H9 (cell line): Measurements from ENCODE around the gene DNAJC2. TPM values are rescaled to one million over a fixed set of nuclear protein-coding genes. Genes with fewer than 3 reads are reported as not detected.

ENCODE experiments used
- DNase-seq: peaks from one replicate; pipeline ENCODE4 v3.0.0-alpha.2; 2017
- H2AFZ ChIP-seq: one replicate; pipeline ENCODE4 v1.6.1; 2013; ENCODE audit warnings: mild to moderate bottlenecking, low read length, control low read depth, moderate library complexity
- H2AK5ac ChIP-seq: 2 replicates; pipeline ENCODE4 v1.6.1; 2013; ENCODE audit warnings: low read length, control low read depth, mixed read lengths; ENCODE audit not compliant: insufficient read length
- H2BK120ac ChIP-seq: one replicate; pipeline ENCODE4 v1.6.1; 2013; ENCODE audit warnings: low read depth, mild to moderate bottlenecking, low read length, control low read depth, inconsistent platforms; ENCODE audit not compliant: poor library complexity, severe bottlenecking
- H2BK12ac ChIP-seq: 2 replicates; pipeline ENCODE4 v1.6.1; 2013; ENCODE audit warnings: low read length, control low read depth, mixed read lengths, low read depth; ENCODE audit not compliant: insufficient read length
- H2BK15ac ChIP-seq: 2 replicates; pipeline ENCODE4 v1.6.1; 2013; ENCODE audit warnings: low read depth, low read length, control low read depth
- H2BK20ac ChIP-seq: one replicate; pipeline ENCODE4 v1.6.1; 2013; ENCODE audit warnings: low read depth, mild to moderate bottlenecking, low read length, control low read depth, inconsistent platforms; ENCODE audit not compliant: poor library complexity, severe bottlenecking
- H2BK5ac ChIP-seq: 2 replicates; pipeline ENCODE4 v1.6.1; 2013; ENCODE audit warnings: low read length, control low read depth, mixed read lengths; ENCODE audit not compliant: insufficient read length
- H3K14ac ChIP-seq: 2 replicates; pipeline ENCODE4 v1.6.1; 2013; ENCODE audit warnings: low read length, control low read depth; ENCODE audit not compliant: insufficient read depth
- H3K18ac ChIP-seq: 2 replicates; pipeline ENCODE4 v1.6.1; 2013; ENCODE audit warnings: low read depth, mild to moderate bottlenecking, mixed read lengths, low read length, control low read depth; ENCODE audit not compliant: insufficient read length
- H3K23ac ChIP-seq: 2 replicates; pipeline ENCODE4 v1.6.1; 2013; ENCODE audit warnings: low read length, control low read depth, mixed read lengths, low read depth; ENCODE audit not compliant: insufficient read length
- H3K23me2 ChIP-seq: 2 replicates; pipeline ENCODE4 v1.6.1; 2013; ENCODE audit warnings: low read depth, mild to moderate bottlenecking, mixed read lengths, low read length, control low read depth; ENCODE audit not compliant: insufficient read length, poor library complexity, severe bottlenecking
- H3K27ac ChIP-seq: 2 replicates; pipeline ENCODE4 v1.5.1; 2013; ENCODE audit warnings: low read length, control low read depth, mixed read lengths, low read depth; ENCODE audit not compliant: insufficient read length
- H3K27me3 ChIP-seq: 2 replicates; pipeline ENCODE4 v1.6.1; 2013; ENCODE audit warnings: low read length, control low read depth, inconsistent platforms; ENCODE audit not compliant: insufficient read depth
- H3K4ac ChIP-seq: 2 replicates; pipeline ENCODE4 v1.6.1; 2013; ENCODE audit warnings: low read depth, mild to moderate bottlenecking, control low read depth, inconsistent platforms, low read length, moderate library complexity
- H3K4me1 ChIP-seq: 2 replicates; pipeline ENCODE4 v1.6.1; 2013; ENCODE audit warnings: low read length, control low read depth, inconsistent platforms; ENCODE audit not compliant: insufficient read depth
- H3K4me2 ChIP-seq: 2 replicates; pipeline ENCODE4 v1.6.1; 2013; ENCODE audit warnings: low read length, control low read depth, mixed read lengths; ENCODE audit not compliant: insufficient read length, insufficient read depth
- H3K56ac ChIP-seq: 2 replicates; pipeline ENCODE4 v1.6.1; 2013; ENCODE audit warnings: low read depth, mild to moderate bottlenecking, mixed read lengths, low read length, control low read depth; ENCODE audit not compliant: insufficient read length
- H3K79me1 ChIP-seq: 2 replicates; pipeline ENCODE4 v1.6.1; 2013; ENCODE audit warnings: low read depth, mild to moderate bottlenecking, moderate library complexity, low read length, control low read depth, inconsistent platforms; ENCODE audit not compliant: insufficient read depth, poor library complexity, severe bottlenecking
- H3K79me2 ChIP-seq: 2 replicates; pipeline ENCODE4 v1.6.1; 2013; ENCODE audit warnings: low read length, control low read depth, inconsistent platforms; ENCODE audit not compliant: insufficient read depth
- H3K9ac ChIP-seq: 2 replicates; pipeline ENCODE4 v1.6.1; 2013; ENCODE audit warnings: low read length, control low read depth, mixed read lengths; ENCODE audit not compliant: insufficient read length; ENCODE audit errors: extremely low read depth
- H3K9me3 ChIP-seq: one replicate; pipeline ENCODE4 v1.6.1; 2013; ENCODE audit warnings: low read depth, low read length, inconsistent platforms; ENCODE audit not compliant: control insufficient read depth
- H3T11ph ChIP-seq: one replicate; pipeline ENCODE4 v1.6.1; 2013; ENCODE audit warnings: mild to moderate bottlenecking, low read length, control low read depth, inconsistent platforms
- H4K20me1 ChIP-seq: one replicate; pipeline ENCODE4 v1.6.1; 2013; ENCODE audit not compliant: control insufficient read depth, insufficient read length, insufficient read depth
- H4K5ac ChIP-seq: 2 replicates; pipeline ENCODE4 v1.6.1; 2013; ENCODE audit warnings: low read depth, mild to moderate bottlenecking, mixed read lengths, low read length, control low read depth; ENCODE audit not compliant: insufficient read length
- H4K8ac ChIP-seq: replicated peaks from 2 replicates; pipeline ENCODE4 v1.6.1; 2013; ENCODE audit warnings: low read length, control low read depth, mixed read lengths, low read depth; ENCODE audit not compliant: insufficient read length
- H4K91ac ChIP-seq: 2 replicates; pipeline ENCODE4 v1.6.1; 2013; ENCODE audit warnings: low read depth, mild to moderate bottlenecking, moderate library complexity, mixed read lengths, low read length, control low read depth; ENCODE audit not compliant: insufficient read length
- H3K27ac Mint-ChIP-seq, 3 experiments: 2 replicates in 2 of 3; 3 replicates in 1 of 3; pipeline ENCODE4 v1.8.0; 2020 to 2021; ENCODE audit warnings: mixed read lengths in 3 of 3, mild to moderate bottlenecking in 1 of 3, moderate library complexity in 1 of 3
- H3K27me3 Mint-ChIP-seq: 2 replicates; pipeline ENCODE4 v1.8.0; 2021; ENCODE audit warnings: low read depth, mild to moderate bottlenecking, moderate library complexity, mixed read lengths
- H3K36me3 Mint-ChIP-seq, 3 experiments: 2 replicates in 2 of 3; 3 replicates in 1 of 3; pipeline ENCODE4 v1.8.0; 2020 to 2021; ENCODE audit warnings: low read depth in 3 of 3, mixed read lengths in 3 of 3; ENCODE audit not compliant: insufficient read depth in 1 of 3
- H3K4me1 Mint-ChIP-seq, 2 experiments: 2 replicates each; pipeline ENCODE4 v1.8.0; 2020; ENCODE audit warnings: mixed read lengths in 2 of 2
- H3K4me3 Mint-ChIP-seq, 2 experiments: 2 replicates in 1 of 2; 3 replicates in 1 of 2; pipeline ENCODE4 v1.8.0; 2020 to 2021; ENCODE audit warnings: mild to moderate bottlenecking in 2 of 2, mixed read lengths in 2 of 2, moderate library complexity in 1 of 2
- H3K9me3 Mint-ChIP-seq, 2 experiments: 2 replicates in 1 of 2; 3 replicates in 1 of 2; pipeline ENCODE4 v1.8.0; 2020; ENCODE audit warnings: mild to moderate bottlenecking in 2 of 2, mixed read lengths in 2 of 2, moderate library complexity in 1 of 2
- WGBS: extraction: QIAGEN DNeasy Blood & Tissue Kit; methylation state at CpG from one replicate; pipeline ENCODE4 v1.1.7; 2013; ENCODE audit warnings: missing lambda C conversion rate, low lambda C conversion rate, mixed read lengths; ENCODE audit not compliant: insufficient read length; ENCODE audit errors: extremely low coverage; 5-methylcytosine and 5-hydroxymethylcytosine counted together
- total RNA-seq: library from RNA; stranded (reverse); gene quantifications from 2 replicates; pipeline ENCODE4 v1.2.1, GENCODE V29; 2021
- TF ChIP-seq, protein P1 (sequence below): fragments of 200-600 bp; sonication (generic); conservative IDR thresholded peaks from 3 replicates; pipeline ENCODE4 v1.8.0; 2021; ENCODE audit warnings: antibody characterized with exemption, mild to moderate bottlenecking

The DNAJC2 gene
- total RNA-seq, 1 experiment from 2014 or later, result 57.9 TPM

DNA sequence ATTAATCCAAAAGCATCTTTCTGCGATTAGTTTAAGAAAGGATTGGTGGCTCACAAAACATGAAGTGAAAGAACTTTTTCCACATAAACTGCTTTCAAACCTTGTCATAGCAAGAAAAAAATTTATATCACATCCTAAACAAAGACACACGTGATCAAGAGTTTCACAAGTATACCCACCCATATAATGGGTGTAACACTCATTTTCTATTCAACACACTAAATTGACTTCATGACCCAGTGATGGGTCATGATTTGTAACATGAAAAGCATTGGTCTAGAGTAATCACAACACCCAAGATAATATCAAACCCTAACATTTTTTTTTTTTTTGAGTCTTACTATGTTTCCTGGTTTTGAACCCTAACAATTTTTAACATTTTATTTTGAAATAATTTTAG is 29.7 kb downstream of the DNAJC2 start:
- no peaks in the 10 kb centered on the region for H3K9me3 Mint-ChIP-seq
- Histone ChIP-seq H2BK5ac (no peak overlapping the region), H3K9ac (no peak overlapping the region), H4K5ac (no peak overlapping the region), H2BK12ac (no peak overlapping the region), H3K14ac (no peak overlapping the region), H3K4me1 (no peaks in the 10 kb centered on the region), H3T11ph (no peak overlapping the region), H3K79me1 (no peaks in the 10 kb centered on the region), H2BK15ac (no peak overlapping the region), H4K20me1 (no peaks in the 10 kb centered on the region), H3K56ac (no peak overlapping the region), H3K23me2 (no peaks in the 10 kb centered on the region), H2AK5ac (no peak overlapping the region), H2BK120ac (no peak overlapping the region), H2BK20ac (no peak overlapping the region), H3K79me2 (no peaks in the 10 kb centered on the region), H3K18ac (no peak overlapping the region), H3K9me3 (no peaks in the 10 kb centered on the region), H2AFZ (no peak overlapping the region), H3K23ac (no peak overlapping the region), H3K27me3 (no peaks in the 10 kb centered on the region), H4K91ac (no peak overlapping the region), H3K4ac (no peak overlapping the region), H3K4me2 (no peak overlapping the region), H3K27ac (no peak overlapping the region), H4K8ac (no peak overlapping the region)
- H3K36me3 Mint-ChIP-seq, result peaks cover 49 to 96% (median 92%) of the 10 kb centered on the region in 3 experiments; a peak in 6 of 7 replicates
- H3K27me3 Mint-ChIP-seq, result no peaks in the 10 kb centered on the region
- TF ChIP-seq, protein P1, sequence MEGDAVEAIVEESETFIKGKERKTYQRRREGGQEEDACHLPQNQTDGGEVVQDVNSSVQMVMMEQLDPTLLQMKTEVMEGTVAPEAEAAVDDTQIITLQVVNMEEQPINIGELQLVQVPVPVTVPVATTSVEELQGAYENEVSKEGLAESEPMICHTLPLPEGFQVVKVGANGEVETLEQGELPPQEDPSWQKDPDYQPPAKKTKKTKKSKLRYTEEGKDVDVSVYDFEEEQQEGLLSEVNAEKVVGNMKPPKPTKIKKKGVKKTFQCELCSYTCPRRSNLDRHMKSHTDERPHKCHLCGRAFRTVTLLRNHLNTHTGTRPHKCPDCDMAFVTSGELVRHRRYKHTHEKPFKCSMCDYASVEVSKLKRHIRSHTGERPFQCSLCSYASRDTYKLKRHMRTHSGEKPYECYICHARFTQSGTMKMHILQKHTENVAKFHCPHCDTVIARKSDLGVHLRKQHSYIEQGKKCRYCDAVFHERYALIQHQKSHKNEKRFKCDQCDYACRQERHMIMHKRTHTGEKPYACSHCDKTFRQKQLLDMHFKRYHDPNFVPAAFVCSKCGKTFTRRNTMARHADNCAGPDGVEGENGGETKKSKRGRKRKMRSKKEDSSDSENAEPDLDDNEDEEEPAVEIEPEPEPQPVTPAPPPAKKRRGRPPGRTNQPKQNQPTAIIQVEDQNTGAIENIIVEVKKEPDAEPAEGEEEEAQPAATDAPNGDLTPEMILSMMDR, result no peak
- H3K27ac Mint-ChIP-seq, result no peak overlapping the region
- no CpG with 5 or more reads among the region's 2 CpGs for WGBS
- DNase-seq, result no peak
- no peak overlapping the region for H3K4me3 Mint-ChIP-seq
- H3K4me1 Mint-ChIP-seq, result no peaks in the 10 kb centered on the region
